Amygdala (tissue), 56 donors: ENCODE measurements around the gene NCKAP5L.

ENCODE experiments used
- DNase-seq, 56 donors: peaks; one replicate each; lab custom pipeline; 2025; lab: John Stamatoyannopoulos, UW

The NCKAP5L gene

DNA sequence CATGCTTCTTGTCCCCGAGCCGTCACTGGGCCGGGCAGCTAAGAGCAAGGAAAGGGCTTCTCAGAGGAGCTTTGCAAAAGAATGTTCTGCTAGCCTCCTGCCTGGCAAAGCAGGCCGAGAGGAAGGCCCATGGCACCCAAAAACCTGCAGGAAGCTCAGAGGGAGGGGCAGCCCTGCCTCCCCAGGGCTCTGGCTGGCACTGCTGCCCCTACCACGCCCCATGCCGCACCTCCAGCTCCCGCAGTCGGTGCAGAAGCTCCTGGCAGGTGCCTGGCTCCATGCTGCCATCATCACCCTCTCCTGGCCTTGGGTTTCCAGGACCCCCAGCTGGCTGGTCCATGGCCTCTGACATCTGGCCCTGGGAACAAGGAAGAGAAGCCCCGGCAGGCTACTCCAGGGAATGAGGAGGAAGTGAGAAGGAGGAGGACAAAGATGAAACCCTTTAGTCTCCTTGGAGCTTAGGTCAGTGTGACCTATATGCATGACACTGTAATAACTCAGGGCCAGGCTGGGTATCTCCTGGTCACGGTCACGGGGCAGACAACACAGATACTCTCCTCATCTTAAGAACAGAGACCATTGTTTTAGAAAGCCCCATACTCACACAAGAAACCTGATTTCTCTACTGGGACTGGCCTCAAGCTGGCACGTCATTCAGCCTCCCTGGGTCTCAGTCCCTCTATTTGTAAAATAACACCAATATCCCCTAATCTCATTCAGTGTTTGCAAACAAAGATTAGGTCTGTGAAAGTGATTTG lies 24.3 kb downstream of the NCKAP5L start:
- DNase-seq: no peak

DNA sequence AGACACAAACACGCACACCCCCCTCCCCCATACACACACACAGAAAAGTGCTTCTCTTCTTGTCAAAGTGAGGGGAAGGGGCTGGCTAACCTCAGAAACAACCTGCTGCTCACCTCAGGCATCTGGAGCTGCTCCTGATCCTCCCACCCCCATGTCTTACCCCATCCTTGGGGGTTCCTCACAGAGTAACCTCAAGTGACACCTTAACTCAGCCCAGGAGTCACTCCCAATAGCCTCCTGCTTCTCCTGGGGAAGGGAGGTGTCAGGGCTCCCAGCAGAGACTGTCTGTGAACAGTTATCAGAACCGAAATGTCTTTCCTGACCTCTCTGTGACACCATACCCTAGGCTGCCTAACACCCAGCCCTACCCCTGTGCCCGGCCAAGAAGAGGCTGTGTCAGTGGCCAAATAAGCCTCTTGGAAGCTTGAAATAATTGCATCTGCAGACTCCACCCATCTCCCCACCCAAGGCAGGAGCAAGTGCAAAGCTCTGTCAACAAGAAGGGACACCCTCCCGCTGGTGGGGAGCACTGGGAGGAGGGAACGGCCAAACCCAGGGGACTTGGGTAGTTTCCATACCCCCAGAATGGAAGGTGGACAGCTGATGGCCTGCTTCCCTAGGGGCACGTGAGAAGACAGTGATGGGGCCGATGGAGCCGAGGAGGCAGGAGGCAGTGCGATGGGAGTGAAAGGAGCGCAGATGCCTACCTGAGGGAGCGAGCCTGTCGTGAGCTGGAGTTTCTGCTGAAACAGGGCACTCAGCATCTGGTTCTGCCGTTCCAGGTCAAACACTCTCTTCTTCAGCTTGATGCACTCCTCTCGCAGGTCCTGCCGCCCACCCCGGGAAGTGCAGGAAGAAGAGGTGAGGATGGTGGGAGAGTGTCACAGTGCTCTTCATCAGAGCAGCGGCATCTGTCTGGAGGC lies 26.8 kb downstream of the NCKAP5L start:
- DNase-seq: no peak

DNA sequence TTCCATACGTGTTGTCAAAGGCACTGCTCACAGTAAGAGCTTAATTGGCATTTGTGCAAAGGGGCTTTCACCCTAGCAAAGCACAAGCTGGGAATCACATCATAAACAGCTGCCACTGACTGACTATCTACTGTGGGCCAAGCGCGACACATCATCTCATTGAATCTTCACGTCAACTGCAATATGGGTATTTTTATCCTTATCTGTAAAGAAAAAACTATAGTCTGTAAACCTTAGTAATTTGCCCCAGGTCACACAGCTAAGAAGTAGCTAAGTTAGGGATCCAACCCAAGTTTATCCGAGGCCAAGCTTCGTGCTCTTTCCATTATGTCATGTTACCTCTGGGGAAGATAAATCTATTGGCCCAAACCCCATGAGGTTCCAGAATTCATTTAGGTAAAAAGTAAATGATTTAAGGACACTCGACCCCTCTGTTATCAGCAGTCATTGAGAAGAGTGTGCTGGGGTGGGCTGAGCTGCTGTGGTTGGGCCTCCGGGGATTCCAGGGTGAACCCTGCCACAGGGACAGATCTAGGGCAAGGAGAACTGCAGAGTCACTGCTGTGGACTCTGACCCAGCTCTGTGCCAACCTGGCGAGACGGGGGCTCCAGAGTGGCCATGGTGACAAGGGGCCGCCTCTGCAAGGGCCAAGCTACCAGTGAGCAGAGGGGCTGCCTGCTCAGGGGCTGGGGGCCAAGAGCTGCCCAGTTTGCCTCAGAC lies 27.6 kb downstream of the NCKAP5L start:
- DNase-seq: no peak

DNA sequence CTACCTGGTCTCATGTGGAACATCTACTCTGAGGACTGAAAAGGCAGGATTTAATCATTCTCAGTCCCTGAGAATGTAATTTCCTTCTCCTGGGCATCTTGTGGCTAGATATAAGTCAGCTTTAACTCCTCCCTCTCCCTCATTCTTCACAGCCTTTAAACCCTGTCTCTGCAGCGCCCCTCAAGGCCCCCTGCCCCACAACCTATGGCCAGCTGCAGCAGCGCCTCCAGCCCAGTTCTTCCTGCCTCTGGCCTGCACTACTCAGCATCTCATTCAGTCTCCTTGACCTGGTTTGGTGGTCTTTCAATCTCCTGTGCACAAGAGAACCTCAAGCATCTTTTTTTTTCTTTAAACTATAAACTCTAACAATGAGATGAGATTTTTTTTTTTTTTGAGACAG lies 29.3 kb downstream of the NCKAP5L start:
- DNase-seq: no peak

DNA sequence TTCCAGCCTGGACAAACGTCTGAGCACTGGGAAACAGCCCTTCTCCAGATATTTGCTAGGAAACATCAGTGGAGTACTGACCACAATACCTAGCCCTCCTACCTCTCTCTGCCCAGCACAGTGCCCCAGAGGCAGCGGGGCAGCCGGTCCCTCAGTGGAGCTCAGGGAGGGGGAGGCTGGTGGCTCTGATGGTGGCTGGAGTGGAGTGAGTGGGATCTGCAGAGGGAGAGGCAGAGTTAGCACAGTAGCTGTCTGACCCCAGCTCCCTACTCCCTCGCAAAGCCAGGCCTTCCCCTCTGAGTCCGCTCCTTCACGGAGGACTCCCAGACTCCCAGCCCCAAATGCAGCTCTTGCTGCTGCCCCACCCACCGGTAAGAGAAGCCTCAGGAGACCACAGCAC lies 30.0 kb downstream of the NCKAP5L start:
- no peak for DNase-seq

DNA sequence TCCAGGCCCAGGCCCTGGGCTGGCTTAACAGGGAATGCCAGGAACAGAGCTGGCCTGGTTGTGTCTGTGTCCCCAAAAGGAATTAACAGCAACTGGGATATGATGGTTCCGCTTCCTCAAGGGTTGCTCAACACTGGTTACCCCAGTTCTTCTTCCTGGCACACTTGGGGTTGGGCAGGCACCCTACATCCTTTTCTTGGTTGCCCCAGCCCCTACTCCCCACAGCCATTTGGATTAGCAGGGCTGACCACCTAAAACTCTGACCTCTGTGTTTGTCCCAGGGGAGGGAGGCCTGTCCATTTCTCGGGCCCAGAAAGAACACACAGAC lies 30.8 kb downstream of the NCKAP5L start:
- DNase-seq: no peak

DNA sequence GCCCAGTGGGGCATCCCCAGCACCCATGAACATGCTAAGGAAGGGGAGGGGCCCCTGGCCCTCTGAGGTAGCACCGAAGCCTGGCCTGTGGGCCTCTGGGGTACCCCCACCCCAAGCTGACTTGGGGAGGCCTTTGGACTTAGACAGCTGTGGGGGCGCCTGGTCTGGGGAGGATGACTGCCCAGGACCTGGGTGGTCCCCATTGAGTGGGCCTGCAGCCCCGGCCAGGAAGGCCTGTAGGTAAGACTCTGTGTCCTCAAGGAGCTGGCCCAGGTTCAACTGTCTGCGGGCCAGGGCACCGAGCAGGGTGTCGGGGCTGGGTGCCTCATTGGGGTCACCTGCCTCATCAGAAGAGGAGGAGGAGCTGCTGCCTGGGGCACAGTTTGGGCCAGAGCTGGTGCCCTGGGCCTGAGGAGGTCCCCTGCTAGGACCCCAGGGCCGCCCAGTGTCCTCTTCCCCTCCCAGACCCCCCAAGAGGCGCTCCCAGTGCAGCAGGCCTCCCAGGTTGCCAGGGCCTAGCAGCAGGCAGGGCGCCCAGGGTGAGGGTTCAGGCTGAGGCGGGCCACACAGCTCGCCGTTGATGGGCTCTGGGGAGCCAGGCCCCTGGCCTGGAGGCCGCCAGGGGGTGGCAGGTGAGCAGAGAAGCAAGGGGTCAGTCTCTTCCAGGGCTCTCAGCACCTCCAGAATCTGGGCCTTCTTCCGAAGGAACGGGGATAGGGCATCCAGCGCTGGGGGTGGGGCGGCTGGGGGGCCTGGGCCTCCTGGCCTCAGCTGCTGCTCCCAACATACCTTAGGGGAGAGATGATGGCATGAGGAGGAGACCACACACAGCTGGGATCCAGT lies 31.4 kb downstream of the NCKAP5L start:
- no peak for DNase-seq

DNA sequence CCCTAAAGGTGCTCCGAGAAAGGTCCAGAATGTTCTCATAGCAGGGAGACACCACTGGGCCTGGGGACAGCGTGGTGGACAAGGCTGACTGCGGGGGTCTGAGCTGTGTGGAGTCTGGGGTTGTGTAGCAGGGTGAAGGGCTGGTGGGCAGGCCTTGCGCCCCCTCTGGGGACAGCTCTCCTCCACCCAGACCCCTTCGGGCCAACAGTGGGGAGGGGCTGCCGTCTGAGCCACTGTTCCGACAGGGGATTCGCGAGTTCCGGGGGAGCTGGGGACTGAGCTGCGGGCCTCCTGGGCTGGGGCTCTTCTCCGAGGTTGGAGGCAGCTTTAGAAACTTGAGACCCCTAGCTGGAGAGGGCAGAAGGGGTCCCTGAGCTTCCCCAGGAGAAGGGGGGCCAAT lies 32.1 kb downstream of the NCKAP5L start:
- DNase-seq: no peak

DNA sequence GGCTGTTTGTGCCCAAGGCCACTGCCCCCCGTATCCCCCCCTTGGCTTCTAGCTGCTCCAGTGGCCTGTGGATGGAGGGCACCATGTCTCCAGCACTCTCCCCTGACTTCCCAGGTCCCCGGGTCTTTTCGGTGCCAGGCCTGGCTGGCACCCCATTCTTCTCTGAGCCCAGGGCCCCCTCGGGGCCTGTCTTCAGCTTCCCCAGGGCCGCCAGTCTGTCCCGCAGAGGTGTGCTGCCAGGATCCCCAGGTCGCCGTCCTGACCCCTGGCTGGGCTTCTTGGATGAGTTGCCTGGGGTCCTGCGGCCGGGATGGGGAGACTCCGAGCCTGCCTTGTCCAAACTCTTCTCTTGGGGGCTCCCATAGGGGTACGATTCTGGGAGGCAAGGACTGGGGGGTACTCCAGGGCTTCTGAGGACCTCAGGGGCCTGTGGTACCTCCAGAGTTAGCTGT lies 32.5 kb downstream of the NCKAP5L start:
- DNase-seq: no peak

DNA sequence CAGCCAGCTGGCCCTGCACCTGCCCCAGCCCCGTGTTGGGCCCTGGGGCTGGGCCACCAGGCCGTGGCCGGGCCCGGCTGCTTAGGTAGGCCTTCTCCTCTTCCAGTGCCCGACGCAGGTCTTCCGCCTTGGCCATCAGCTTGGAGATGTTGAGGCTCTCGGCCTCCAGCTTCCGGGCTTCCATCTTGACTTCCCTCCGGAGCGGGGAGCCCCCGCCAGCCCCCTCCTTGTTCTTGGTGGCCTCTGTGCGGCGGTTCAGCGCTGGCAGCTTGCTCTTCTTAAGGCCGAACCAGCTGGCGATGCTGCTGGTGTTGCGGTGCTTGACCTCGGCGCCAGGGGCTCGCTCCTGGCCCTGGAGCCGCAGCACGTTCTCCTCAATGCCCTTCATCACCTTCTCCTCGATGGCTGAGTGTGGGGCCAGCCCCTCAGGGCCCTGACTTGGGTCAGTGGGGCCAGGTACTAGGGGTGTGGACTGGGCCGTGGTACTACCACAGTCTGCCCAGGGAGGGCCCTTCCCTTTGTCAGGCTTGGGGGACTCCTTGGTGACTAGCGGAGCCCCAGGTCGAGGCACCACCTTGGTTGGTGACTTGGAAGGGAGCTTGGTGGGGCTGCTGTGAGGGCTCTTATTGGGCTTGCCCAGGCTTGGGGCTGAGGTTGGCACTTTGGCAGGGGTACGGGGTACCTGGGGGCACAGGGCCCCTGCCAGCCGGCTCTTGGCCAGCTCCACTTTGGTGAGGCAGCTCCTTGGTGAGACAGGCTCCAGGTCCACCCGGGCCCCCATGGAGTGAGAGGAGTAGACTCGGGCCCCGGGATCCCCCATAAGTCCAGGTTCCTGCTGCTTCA lies 33.2 kb downstream of the NCKAP5L start:
- DNase-seq: no peak

DNA sequence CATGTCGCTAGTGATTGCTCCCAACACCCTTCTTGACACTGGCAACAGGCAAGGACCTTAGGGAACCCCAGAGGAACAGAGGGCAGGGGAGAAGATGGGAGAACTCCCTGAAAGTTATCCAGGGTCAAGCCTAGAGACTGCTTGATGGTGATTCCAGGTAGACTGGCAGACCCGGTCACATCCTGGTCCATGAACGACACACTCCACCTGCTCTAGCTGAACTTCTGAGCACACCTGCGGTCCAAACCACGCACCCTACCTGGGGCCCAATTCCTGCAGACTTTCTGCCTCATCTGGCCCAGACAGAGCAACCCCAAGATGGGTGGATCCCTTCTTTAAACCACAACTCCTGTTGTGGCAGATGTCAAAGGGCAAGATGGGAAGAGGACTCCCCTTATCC lies 34.2 kb downstream of the NCKAP5L start:
- DNase-seq: no peak

DNA sequence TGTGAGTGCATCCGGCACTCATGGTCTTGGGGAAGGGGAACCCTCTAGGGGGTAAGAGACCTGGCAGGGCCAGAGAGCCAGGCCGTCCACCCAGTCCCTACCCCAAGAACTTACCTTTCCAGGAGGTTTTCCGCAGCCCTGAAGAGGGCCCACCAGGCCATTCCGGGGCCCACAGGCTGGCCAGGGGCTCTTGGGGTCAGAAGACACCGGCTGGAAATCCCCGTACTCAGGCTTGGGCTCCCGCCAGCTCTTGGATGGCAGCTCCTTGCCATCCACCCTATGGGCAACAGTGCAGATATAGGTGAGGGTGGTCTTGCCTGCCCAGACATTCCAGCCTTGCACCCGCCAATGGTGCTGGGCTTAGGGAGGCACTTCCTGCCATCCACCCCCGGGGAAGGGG lies 34.6 kb downstream of the NCKAP5L start:
- no peak for DNase-seq

DNA sequence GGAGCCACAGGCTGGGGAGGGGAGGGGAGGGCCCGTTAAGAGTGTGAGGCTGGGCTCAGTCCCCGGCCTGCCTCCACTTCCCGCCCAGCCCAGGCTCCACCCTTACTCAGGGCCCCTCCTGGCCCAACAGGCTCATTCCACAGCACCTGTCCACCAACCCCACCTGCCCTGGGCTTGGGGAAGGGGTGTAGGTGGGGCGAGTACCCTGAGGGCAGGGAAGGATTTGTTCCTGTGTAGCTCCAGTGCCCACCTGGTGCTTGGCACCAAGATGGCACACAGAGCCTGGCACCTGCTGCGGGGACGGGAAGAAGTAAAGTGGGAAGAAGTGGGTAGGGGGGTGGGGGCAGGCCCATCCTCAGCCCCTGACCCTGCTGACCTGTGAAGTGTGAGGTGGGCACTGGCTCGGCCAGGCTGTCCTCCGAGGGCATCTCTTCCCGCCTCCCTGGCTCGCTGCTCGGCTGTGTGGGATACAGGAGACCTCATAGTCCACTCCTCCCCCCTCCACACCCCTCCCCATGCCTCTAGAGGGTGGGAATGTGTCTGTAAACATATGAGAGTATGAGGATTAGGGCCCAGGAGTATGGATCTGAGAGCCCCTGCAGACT lies 35.1 kb downstream of the NCKAP5L start:
- no peak for DNase-seq

DNA sequence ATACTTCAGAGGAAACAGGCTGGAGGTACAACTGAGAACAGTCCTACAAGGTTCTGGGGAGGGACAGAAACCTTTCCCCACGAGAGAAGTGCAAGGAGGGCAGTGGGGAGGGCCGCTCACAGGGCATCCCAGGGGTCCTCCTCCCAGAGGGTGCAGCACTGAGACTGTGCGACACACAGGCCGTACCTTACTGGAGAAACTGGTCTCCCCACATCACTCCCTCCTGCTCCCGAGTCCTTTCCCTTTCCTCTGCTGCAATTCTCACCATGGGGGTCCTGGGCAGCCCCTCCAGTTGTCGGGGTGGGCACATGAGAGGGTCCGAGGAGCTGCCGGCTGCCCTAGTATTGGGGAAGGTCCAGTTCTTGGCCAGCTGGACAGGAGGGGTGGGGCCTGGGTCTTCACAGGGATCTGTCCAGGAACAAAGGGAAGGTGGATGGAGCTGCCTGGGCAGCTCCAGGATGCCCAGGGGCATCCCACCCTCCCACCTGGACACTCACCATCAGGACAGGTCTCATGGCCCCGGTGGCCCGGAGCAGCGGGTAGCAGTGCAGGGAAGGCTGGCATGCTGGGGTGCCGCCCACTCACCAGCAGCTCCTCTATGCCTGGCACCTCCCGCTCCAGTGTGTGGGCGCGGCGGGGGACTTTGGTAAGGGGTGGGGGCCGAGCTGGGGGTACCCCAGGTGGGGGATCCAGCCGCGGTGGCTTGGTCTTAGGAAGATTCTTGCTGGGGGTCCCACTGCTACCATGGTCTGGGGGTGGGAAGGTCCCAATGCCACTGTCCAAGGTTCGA lies 35.8 kb downstream of the NCKAP5L start:
- peak in 2 of 56 donors; percentile 20 to 46 for DNase-seq

DNA sequence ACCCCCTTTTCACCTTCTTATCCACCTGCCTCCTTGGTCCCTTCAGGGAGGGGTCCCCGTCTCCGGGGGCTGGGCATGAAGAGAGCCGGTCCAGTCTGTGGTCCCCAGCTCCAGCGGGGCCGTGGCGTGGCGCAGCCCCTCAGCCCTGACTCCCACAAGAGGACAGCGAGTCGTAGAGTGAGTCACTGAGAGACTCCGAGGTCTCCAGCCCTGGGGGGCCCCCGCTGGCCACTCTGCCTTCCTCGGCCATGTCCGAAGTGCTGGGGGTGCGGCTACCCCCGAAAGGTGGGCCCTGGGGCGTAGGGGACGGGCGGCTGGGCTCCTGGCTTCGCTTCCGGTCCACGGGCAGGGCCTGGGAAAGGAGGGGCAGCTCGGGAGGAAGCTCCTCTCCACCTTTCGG lies 36.5 kb downstream of the NCKAP5L start:
- no peak for DNase-seq

DNA sequence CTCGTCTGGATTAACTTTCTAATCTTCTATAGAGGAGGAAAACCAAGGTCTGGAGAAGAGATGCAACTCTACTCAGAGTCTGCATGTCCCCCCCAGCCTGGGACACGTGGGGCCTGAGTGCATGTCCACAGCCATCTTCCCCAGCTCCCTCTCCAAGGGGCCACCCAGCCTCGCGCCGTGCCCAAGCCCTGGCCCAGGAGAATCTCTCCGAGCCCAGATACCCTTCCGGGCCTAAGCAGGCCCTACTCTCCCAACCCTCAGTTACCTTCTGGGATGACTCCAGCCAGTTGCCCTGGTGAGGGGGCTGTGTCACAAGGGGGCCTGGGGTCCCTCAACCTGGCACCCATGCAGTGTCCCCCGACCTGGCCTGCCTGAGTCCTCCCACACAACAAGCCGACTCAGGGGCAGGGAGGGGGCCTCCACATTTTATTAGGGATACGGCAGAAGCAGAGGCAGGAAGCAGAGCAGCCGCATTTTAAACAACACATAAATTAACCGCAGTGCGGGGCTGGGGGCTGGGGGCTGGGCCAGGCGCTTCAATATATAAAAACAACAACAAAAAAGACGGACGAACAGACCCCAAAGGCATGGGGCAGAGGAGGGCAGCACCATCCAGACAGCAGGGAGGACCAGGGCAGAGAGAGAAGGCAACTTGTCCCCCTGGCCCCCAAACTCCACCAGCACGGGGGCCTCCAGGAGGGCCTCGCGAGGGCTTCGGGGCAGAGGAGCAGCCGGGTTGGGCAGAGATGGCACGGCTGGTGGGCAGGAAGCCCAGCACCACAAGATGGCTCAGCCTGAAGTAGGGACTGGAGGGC lies 37.3 kb downstream of the NCKAP5L start:
- DNase-seq: no peak

DNA sequence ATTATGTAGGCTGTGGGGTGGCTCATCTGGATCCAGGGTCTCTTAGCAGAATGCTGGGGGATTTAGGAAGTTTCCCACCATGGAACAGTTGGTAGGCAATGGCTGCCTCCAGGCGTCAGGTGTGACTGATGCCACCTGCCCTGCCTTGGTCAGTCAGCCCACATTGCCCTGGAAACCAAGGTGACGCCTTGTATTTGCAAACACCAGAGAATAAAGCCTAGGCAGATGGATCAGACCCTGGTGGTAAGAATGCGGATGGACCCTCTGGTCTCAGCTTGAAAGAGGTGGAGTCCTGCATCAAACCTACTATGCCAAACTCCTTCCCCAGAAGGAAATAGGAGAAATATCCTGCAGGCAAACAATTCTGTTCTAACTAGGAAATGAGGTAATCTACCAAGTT lies 38.2 kb downstream of the NCKAP5L start:
- DNase-seq: no peak
